HepG2 (cell line): Measurements from ENCODE around the gene IFT172. TPM values are rescaled to one million over a fixed set of nuclear protein-coding genes. Genes with fewer than 3 reads are reported as not detected.

ENCODE experiments used
- ATF1 ChIP-seq: IDR thresholded peaks from 2 replicates; pipeline ENCODE4 v1.6.1; 2016; ENCODE audit warnings: mild to moderate bottlenecking, control low read depth
- GZF1 ChIP-seq: sonication (generic); formaldehyde crosslinking; IDR thresholded peaks from 2 replicates; pipeline ENCODE4 v1.5.1; 2020; ENCODE audit warnings: mild to moderate bottlenecking, missing genetic modification reagents
- HES4 ChIP-seq: sonication (generic); formaldehyde crosslinking; IDR thresholded peaks from 2 replicates; pipeline ENCODE4 v1.9.0; 2021; ENCODE audit warnings: mild to moderate bottlenecking, missing genetic modification reagents, borderline replicate concordance
- HNRNPL ChIP-seq: fragments of 200-400 bp; formaldehyde crosslinking; IDR thresholded peaks from 2 replicates; pipeline ENCODE4 v1.6.1; 2017; ENCODE audit warnings: mild to moderate bottlenecking, low read depth, low read length
- KLF9 ChIP-seq: IDR thresholded peaks from 2 replicates; pipeline ENCODE4 v1.6.1; 2016; ENCODE audit warnings: low read depth
- MXD4 ChIP-seq: IDR thresholded peaks from 2 replicates; pipeline ENCODE4 v1.6.1; 2016; ENCODE audit warnings: mild to moderate bottlenecking, missing biosample characterization, missing genetic modification reagents
- NCOA5 ChIP-seq: sonication (generic); formaldehyde crosslinking; IDR thresholded peaks from 2 replicates; pipeline ENCODE4 v1.4.0; 2020; ENCODE audit warnings: missing genetic modification reagents
- PAX8 ChIP-seq: sonication (generic); formaldehyde crosslinking; IDR thresholded peaks from 2 replicates; pipeline ENCODE4 v1.8.0; 2022; ENCODE audit warnings: mild to moderate bottlenecking, missing genetic modification reagents, borderline replicate concordance
- RNF2 ChIP-seq: fragments of 450-650 bp; conservative IDR thresholded peaks from 2 replicates; pipeline ENCODE4 v1.6.1; 2016; ENCODE audit warnings: low read depth
- SATB2 ChIP-seq: sonication (generic); formaldehyde crosslinking; IDR thresholded peaks from 2 replicates; pipeline ENCODE4 v1.5.0; 2020; ENCODE audit warnings: missing genetic modification reagents
- SKI ChIP-seq: fragments of 450-650 bp; IDR thresholded peaks from one replicate; pipeline ENCODE4 v1.6.1; 2018; ENCODE audit warnings: mild to moderate bottlenecking; ENCODE audit not compliant: partially characterized antibody
- SOX6 ChIP-seq, 2 experiments: fragments of 450-650 bp in 1 of 2; sonication (generic) in 1 of 2; formaldehyde crosslinking in 1 of 2; IDR thresholded peaks; 2 replicates each; pipeline versions ENCODE4 v1.4.0 to v1.6.1; 2017 to 2020; ENCODE audit warnings: antibody characterized with exemption in 1 of 2, mild to moderate bottlenecking in 1 of 2, missing genetic modification reagents in 1 of 2
- SYNCRIP ChIP-seq: fragments of 200-400 bp; formaldehyde crosslinking; IDR thresholded peaks from 2 replicates; pipeline ENCODE4 v1.6.1; 2018; ENCODE audit warnings: mild to moderate bottlenecking, low read depth, low read length; ENCODE audit not compliant: insufficient read depth
- ZBTB21 ChIP-seq: sonication (generic); formaldehyde crosslinking; IDR thresholded peaks from 2 replicates; pipeline ENCODE4 v1.4.0; 2020; ENCODE audit warnings: missing genetic modification reagents
- ZNF20 ChIP-seq: sonication (generic); formaldehyde crosslinking; IDR thresholded peaks from 2 replicates; pipeline ENCODE4 v1.4.0; 2020; ENCODE audit warnings: mild to moderate bottlenecking, moderate library complexity, missing genetic modification reagents
- ZNF382 ChIP-seq: sonication (generic); formaldehyde crosslinking; IDR thresholded peaks from 2 replicates; pipeline ENCODE4 v1.5.0; 2020; ENCODE audit warnings: missing genetic modification reagents, mild to moderate bottlenecking, borderline replicate concordance
- ZNF530 ChIP-seq: sonication (generic); formaldehyde crosslinking; IDR thresholded peaks from 2 replicates; pipeline ENCODE4 v1.5.0; 2020; ENCODE audit warnings: low read depth, mild to moderate bottlenecking, missing genetic modification reagents
- ZNF556 ChIP-seq: sonication (generic); formaldehyde crosslinking; IDR thresholded peaks from 2 replicates; pipeline ENCODE4 v1.4.0; 2020; ENCODE audit warnings: mild to moderate bottlenecking, missing genetic modification reagents, borderline replicate concordance
- ZNF615 ChIP-seq: sonication (generic); formaldehyde crosslinking; IDR thresholded peaks from 2 replicates; pipeline ENCODE4 v1.5.0; 2020; ENCODE audit warnings: mild to moderate bottlenecking, missing genetic modification reagents, borderline replicate concordance
- ZNF766 ChIP-seq: sonication (generic); formaldehyde crosslinking; IDR thresholded peaks from 2 replicates; pipeline ENCODE4 v1.5.0; 2020; ENCODE audit warnings: missing genetic modification reagents, borderline replicate concordance
- ZNF780A ChIP-seq: sonication (generic); formaldehyde crosslinking; IDR thresholded peaks from 2 replicates; pipeline ENCODE4 v1.8.0; 2022; ENCODE audit warnings: mild to moderate bottlenecking, missing genetic modification reagents, moderate library complexity
- ZSCAN21 ChIP-seq: sonication (generic); formaldehyde crosslinking; IDR thresholded peaks from 2 replicates; pipeline ENCODE4 v1.8.0; 2022; ENCODE audit warnings: mild to moderate bottlenecking, missing genetic modification reagents, moderate library complexity, borderline replicate concordance
- polyA plus RNA-seq, 8 experiments: library from polyadenylated mRNA; depleted of rRNA in 3 of 8; stranded (reverse) in 7 of 8; unstranded in 1 of 8; fragments of >200 nt; fragmentation: Illumina TruSeq in 4 of 8; extraction: Trizol in 4 of 8; gene quantifications; 2 replicates each; pipeline versions ENCODE4 v1.2.1 to v1.2.3, GENCODE V29; 2011 to 2016; ENCODE audit warnings: low read depth in 4 of 8, missing spikeins in 1 of 8, mixed read lengths in 1 of 8; ENCODE audit not compliant: insufficient read depth in 1 of 8
- total RNA-seq, 5 experiments: library from RNA; depleted of rRNA; stranded (reverse); fragments of >200 nt; fragmentation: Illumina TruSeq; extraction: Trizol; gene quantifications; 2 replicates each; pipeline ENCODE4 v1.2.3, GENCODE V29; 2016; ENCODE audit warnings: low read depth in 1 of 5
- TF ChIP-seq, protein P1 (sequence below): IDR thresholded peaks from 2 replicates; pipeline ENCODE4 v1.6.1; 2016; ENCODE audit warnings: missing biosample characterization, missing genetic modification reagents, low read depth
- TF ChIP-seq, protein P2 (sequence below): sonication (generic); formaldehyde crosslinking; IDR thresholded peaks from 2 replicates; pipeline ENCODE4 v1.5.1; 2020; ENCODE audit warnings: missing genetic modification reagents, mild to moderate bottlenecking, borderline replicate concordance
- TF ChIP-seq, protein P3 (sequence below), 2 experiments: sonication (generic) in 1 of 2; formaldehyde crosslinking in 1 of 2; IDR thresholded peaks; 2 replicates each; pipeline versions ENCODE4 v1.4.0 to v1.6.1; 2018 to 2020; ENCODE audit warnings: missing genetic modification reagents in 2 of 2, borderline replicate concordance in 1 of 2, low read depth in 1 of 2, mild to moderate bottlenecking in 1 of 2, missing biosample characterization in 1 of 2

The IFT172 gene
- total and polyA plus RNA-seq, 2 of the 13 experiments (the other 11 are each of a cell fraction or from before 2014, with no cell fraction given): 21.6 to 35.7 TPM

DNA sequence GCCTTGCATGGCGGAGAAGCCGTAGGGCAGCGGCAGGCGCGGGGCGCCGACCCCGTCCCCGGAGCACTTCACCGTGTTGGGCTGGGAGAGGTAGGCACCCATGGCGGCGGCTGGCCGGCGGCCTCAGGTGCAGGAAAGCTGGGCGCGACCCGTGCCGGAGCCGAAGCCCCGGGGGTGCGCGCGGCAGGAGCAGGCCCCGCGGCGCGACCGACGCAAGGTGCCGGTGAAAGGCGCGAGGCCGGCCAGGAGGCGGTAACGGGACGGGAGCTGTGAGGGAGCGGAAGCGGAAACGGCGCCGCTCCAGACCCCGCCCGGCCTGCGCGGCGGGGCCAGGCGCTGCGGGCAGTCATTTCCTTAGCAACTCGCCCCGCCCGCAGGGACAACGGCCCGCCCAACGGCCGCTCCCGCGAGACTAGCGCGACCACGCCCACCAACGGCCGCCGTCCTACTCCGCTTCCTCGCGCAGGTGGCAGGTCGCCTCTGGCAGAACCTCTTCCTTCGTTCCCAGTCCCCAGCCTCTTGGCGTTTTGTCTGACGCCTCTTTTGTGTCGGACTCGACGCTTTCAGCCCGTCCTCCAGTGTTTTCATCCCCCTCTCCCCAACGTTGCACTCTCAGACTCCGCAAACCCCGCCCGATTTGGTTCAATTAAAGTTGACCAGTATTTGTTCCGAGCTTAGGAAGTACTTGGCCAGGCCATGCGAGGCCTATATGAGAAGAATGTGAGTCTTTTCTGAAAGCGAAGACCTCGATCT lies 80.0 kb downstream of the IFT172 start, which contains the start of gene PPM1G (continued):
- TF ChIP-seq, protein P1, sequence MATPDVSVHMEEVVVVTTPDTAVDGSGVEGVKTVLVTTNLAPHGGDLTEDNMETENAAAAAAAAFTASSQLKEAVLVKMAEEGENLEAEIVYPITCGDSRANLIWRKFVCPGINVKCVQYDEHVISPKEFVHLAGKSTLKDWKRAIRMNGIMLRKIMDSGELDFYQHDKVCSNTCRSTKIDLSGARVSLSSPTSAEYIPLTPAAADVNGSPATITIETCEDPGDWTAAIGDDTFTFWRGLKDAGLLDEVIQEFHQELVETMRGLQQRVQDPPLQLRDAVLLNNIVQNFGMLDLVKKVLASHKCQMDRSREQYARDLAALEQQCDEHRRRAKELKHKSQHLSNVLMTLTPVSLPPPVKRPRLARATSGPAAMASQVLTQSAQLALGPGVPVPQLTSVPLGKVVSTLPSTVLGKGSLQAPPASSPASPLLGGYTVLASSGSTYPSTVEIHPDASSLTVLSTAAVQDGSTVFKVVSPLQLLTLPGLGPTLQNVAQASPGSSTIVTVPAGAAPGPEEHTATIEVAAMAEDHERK (CRISPR knock-in tag): peak; percentile 80
- TF ChIP-seq NCOA5 (CRISPR knock-in tag): no peak
- TF ChIP-seq ZNF780A (CRISPR knock-in tag): no peak
- TF ChIP-seq RNF2: peak; percentile 78
- TF ChIP-seq ZNF382 (CRISPR knock-in tag): no peak
- no peak for TF ChIP-seq ATF1 (CRISPR knock-in tag)
- TF ChIP-seq KLF9 (CRISPR knock-in tag): peak; percentile 99
- peak; percentile 97 for TF ChIP-seq ZSCAN21 (CRISPR knock-in tag)
- peak; percentile 75 for TF ChIP-seq HES4 (CRISPR knock-in tag)
- TF ChIP-seq SKI: no peak
- TF ChIP-seq ZNF615 (CRISPR knock-in tag): no peak; the same call in 1 of the 2 replicates
- peak; percentile 91 for TF ChIP-seq ZNF556 (CRISPR knock-in tag)
- peak; percentile 80; the same call in 1 of the 2 replicates for TF ChIP-seq PAX8 (CRISPR knock-in tag)
- TF ChIP-seq SATB2: no peak; the same call in none of the 2 replicates
- TF ChIP-seq ZNF766 (CRISPR knock-in tag): peak; percentile 90
- TF ChIP-seq HNRNPL: no peak
- TF ChIP-seq ZNF20 (CRISPR knock-in tag): peak; percentile 76; the same call in 1 of the 2 replicates
- no peak for TF ChIP-seq SYNCRIP
- TF ChIP-seq, protein P2, sequence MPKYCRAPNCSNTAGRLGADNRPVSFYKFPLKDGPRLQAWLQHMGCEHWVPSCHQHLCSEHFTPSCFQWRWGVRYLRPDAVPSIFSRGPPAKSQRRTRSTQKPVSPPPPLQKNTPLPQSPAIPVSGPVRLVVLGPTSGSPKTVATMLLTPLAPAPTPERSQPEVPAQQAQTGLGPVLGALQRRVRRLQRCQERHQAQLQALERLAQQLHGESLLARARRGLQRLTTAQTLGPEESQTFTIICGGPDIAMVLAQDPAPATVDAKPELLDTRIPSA (CRISPR knock-in tag): no peak
- TF ChIP-seq SOX6 (IDR thresholded peaks at IDR 0.05): no peak
- TF ChIP-seq SOX6 (CRISPR knock-in tag; IDR thresholded peaks at IDR 0.05): peak; percentile 79
- TF ChIP-seq ZNF530 (CRISPR knock-in tag): no peak
- peak; percentile 84 for TF ChIP-seq GZF1 (CRISPR knock-in tag)
- TF ChIP-seq ZBTB21: no peak
- TF ChIP-seq MXD4: peak; percentile 97
- TF ChIP-seq, protein P3, sequence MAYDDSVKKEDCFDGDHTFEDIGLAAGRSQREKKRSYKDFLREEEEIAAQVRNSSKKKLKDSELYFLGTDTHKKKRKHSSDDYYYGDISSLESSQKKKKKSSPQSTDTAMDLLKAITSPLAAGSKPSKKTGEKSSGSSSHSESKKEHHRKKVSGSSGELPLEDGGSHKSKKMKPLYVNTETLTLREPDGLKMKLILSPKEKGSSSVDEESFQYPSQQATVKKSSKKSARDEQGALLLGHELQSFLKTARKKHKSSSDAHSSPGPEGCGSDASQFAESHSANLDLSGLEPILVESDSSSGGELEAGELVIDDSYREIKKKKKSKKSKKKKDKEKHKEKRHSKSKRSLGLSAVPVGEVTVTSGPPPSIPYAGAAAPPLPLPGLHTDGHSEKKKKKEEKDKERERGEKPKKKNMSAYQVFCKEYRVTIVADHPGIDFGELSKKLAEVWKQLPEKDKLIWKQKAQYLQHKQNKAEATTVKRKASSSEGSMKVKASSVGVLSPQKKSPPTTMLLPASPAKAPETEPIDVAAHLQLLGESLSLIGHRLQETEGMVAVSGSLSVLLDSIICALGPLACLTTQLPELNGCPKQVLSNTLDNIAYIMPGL (CRISPR knock-in tag; IDR thresholded peaks at IDR 0.05; ENCODE audit: borderline replicate concordance in 1 of 2, low read depth in 1 of 2): peak; percentile 80 to 94
